NB4 (cell line): ENCODE results near the gene SLC28A3.

Experiments used
- MYC ChIP-seq: IDR thresholded peaks from 2 replicates; pipeline ENCODE4 v1.6.1; 2011; ENCODE audit warnings: low read depth, low read length
- POLR2A ChIP-seq: IDR thresholded peaks from 2 replicates; pipeline ENCODE4 v1.6.1; 2011; ENCODE audit warnings: mild to moderate bottlenecking; ENCODE audit not compliant: insufficient read length; ENCODE audit errors: extremely low read depth
- TF ChIP-seq, protein P1 (sequence below): IDR thresholded peaks from one replicate; pipeline ENCODE4 v1.5.1; 2012; ENCODE audit warnings: low read depth, low read length

GRCh38 chr9:84271531-84271900 lies 69.0 kb downstream of the SLC28A3 start:
- no peak for TF ChIP-seq POLR2A
- TF ChIP-seq, protein P1, sequence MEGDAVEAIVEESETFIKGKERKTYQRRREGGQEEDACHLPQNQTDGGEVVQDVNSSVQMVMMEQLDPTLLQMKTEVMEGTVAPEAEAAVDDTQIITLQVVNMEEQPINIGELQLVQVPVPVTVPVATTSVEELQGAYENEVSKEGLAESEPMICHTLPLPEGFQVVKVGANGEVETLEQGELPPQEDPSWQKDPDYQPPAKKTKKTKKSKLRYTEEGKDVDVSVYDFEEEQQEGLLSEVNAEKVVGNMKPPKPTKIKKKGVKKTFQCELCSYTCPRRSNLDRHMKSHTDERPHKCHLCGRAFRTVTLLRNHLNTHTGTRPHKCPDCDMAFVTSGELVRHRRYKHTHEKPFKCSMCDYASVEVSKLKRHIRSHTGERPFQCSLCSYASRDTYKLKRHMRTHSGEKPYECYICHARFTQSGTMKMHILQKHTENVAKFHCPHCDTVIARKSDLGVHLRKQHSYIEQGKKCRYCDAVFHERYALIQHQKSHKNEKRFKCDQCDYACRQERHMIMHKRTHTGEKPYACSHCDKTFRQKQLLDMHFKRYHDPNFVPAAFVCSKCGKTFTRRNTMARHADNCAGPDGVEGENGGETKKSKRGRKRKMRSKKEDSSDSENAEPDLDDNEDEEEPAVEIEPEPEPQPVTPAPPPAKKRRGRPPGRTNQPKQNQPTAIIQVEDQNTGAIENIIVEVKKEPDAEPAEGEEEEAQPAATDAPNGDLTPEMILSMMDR: no peak
- TF ChIP-seq MYC: no peak
